T-helper 1 cell treated with Interleukin-12 subunit alpha and Interleukin-12 subunit beta and Interleukin-4 antibody, amounts not matched to agents 30 ng/mL and 1 ng/mL, for 36 hours (primary cell): Measurements from ENCODE around the gene FZD8. TPM values are rescaled to one million over a fixed set of nuclear protein-coding genes. Genes with fewer than 3 reads are reported as not detected.

ENCODE experiments used
- intact Hi-C: fragments of 100-400 bp; cut with micrococcal nuclease; formaldehyde crosslinking; loops from one replicate; pipeline ENCODE4 v1.15.1; 2024
- total RNA-seq: library from RNA; stranded (reverse); gene quantifications from 2 replicates; pipeline ENCODE4 v1.2.3, GENCODE V29; 2022

Gene FZD8
- total RNA-seq, 1 donor from 2014 or later = 0.17 TPM

DNA sequence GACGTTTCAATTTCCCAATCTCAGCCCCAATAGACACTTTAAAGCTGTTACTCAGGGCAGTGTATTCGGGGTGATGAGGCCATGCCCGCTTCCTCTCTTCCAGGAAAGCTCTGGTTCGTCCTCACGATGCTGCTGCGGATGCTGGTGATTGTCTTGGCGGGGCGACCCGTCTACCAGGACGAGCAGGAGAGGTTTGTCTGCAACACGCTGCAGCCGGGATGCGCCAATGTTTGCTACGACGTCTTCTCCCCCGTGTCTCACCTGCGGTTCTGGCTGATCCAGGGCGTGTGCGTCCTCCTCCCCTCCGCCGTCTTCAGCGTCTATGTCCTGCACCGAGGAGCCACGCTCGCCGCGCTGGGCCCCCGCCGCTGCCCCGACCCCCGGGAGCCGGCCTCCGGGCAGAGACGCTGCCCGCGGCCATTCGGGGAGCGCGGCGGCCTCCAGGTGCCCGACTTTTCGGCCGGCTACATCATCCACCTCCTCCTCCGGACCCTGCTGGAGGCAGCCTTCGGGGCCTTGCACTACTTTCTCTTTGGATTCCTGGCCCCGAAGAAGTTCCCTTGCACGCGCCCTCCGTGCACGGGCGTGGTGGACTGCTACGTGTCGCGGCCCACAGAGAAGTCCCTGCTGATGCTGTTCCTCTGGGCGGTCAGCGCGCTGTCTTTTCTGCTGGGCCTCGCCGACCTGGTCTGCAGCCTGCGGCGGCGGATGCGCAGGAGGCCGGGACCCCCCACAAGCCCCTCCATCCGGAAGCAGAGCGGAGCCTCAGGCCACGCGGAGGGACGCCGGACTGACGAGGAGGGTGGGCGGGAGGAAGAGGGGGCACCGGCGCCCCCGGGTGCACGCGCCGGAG lies 34.4 kb downstream of the FZD8 start:
- intact Hi-C loops = no loop called here

DNA sequence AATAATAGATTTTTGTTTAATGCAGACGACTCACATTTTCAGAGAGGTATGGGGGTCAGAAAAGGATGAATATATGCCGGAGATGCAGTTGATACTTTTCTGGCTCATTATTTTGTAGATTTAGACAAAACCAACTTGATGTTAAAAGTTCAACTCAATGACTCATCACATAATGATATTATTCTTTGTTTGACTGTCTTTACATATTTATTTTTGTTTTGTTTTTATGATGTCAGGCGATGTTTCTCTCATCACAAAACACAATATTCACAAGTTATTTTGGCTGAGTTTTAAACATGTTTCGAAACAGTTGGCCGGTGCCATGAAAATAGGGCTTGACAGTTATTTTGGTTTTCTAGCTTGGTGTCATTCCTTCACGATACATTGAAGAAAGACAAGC lies 35.7 kb downstream of the FZD8 start:
- intact Hi-C loops = no loop called here

DNA sequence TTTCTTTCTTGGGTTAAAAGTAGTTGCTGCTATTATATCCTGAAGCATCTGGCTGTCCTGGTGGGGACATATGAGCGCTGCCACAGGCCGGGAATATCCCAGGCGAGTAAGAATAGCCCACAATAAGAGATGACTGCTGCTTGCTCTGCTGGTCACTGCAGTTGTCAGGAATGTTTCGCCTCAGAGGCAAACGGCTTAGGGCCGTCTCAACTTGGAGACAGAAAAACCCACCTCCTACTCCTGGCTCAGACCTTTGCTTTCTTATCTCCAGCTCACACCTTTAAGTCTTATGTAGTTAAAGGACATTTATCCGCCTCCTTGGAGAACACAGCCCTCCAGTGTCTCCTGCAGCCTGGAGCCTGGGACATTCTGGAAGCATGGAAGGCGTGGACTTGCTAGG lies 36.9 kb downstream of the FZD8 start, which contains the start of gene GJD4:
GJD4 (plus strand) TSS at position 151 of the 400 bp plus-strand sequence; CDS start at position 378, 227 bp downstream.
- intact Hi-C loops = no loop called here

DNA sequence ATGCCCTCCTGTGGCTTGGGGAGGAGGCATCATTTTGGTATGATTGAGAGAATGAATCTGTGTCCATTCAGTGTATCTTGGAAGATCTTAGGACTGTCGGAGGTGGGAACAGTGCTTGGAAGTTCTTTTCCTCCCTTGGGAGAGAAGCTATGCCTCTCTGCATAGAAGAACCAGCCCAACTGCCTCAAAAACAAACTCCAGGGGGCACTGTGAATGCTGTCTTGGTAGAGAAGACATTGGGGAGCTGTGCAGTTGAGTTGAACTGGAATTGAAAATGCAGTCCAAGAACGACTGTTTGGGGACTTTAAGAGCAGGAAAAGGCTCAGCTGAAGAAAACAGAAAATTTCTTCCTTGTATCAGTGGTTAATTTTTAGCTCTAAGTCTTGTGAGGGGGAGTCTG lies 41.9 kb downstream of the FZD8 start:
- intact Hi-C loops = no loop called here

DNA sequence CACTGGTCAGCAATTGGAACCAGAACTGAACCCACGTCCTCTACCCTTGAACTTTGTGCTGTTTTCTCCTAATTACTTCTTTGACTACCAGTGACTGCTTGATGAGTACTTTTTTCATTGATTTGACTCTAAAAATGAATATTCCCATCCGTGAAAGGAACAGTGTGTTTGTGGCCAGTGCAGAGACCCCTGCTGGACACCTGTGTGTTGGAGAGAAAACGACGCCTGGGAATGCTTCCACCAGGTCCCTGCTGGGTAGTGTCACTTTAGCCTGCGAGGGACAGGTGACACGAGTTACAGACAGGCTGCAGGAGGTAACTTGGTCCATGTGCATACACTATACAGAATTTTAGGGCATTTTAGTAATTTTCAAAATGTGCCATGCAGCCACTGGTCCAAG lies 43.7 kb downstream of the FZD8 start:
- intact Hi-C loops = no loop called here

- intact Hi-C loops = no loop called here
Observed at GRCh38 chr10:35595106-35595505, 47.0 kb downstream of the FZD8 start.

DNA sequence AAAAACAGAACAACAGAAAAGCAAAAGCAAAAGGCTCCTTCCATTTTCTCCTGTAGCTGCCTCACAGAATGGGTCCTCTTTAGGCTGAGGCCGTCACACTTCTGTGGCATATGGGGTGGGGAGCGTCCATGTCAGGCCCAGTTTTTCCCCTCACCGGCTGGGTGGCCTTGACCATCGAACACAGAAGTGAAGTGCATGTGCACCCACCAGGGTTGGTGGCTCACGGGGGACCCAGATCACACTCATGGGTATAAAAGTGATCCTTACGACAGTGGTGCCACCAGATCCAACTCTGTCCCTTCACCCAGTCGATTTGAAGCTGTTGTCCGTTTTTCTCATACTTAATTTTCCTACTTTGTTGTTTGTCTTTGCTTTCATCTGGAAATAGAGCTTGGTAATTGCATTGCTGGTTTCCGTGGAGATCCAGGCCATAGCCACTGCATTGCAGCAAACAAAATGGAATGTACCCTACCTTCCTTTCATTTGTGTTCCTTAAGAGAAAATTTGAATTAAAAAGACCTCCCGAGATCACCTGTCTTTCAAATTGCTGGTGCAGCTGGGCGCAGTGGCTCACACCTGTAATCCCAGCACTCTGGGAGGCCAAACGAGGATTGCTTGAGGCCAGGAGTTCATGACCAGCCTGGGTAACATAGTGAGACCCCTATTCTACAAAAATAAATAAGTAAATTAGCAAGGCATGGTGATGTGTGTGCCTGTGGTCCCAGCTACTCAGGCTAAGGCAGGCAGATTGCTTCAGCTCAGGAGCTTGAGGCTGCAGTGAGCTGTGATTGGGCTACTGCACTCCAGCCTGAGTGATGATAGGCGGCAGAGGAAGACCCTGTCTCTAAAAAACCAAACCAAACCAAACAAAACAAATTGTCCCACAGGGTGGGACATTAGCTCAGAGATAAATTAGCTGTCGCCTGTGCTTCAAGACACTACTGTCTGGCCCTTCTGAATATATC lies 47.7 kb downstream of the FZD8 start:
- intact Hi-C loops = no loop called here

- intact Hi-C loops = no loop called here
Observed at GRCh38 chr10:35592441-35592840, 49.7 kb downstream of the FZD8 start.

- intact Hi-C loops = no loop called here
Observed at GRCh38 chr10:35588836-35589235, 53.3 kb downstream of the FZD8 start.

Other genes with a start within 250 kb of the FZD8 start
- not detected in 2 replicates for gene GJD4, start 37.0 kb downstream of the FZD8 start, total RNA-seq